GM21576 (cell line): ENCODE results near the gene FLYWCH1.

Experiments used
- ATAC-seq: cut with Tn5 transposase; IDR thresholded peaks from one replicate; pipeline ENCODE4 v1.9.1; 2021; ENCODE audit warnings: mild to moderate bottlenecking, moderate library complexity; ENCODE audit not compliant: unreplicated experiment

The FLYWCH1 gene

GRCh38 chr16:2980227-2981176 is 68.8 kb downstream of the FLYWCH1 start, which contains the start of gene PKMYT1:
Gene PKMYT1, minus strand, starts transcription at chr16:2980446. Its CDS starts 789 bp downstream, at chr16:2979657.
- peak; percentile 53 for ATAC-seq

- ATAC-seq: no peak
Measured at GRCh38 chr16:2981177-2981898, 69.6 kb downstream of the FLYWCH1 start.

GRCh38 chr16:2981899-2982250 is 70.1 kb downstream of the FLYWCH1 start:
- no peak for ATAC-seq

- ATAC-seq: no peak
Measured at GRCh38 chr16:2982402-2982801, 70.7 kb downstream of the FLYWCH1 start.

- no peak for ATAC-seq
Measured at GRCh38 chr16:2983706-2984136, 72.0 kb downstream of the FLYWCH1 start.

GRCh38 chr16:2985462-2985861 is 73.7 kb downstream of the FLYWCH1 start:
- ATAC-seq: no peak

GRCh38 chr16:2985893-2986355 is 74.2 kb downstream of the FLYWCH1 start:
- no peak for ATAC-seq

- ATAC-seq: no peak
Measured at GRCh38 chr16:2986623-2987188, 75.0 kb downstream of the FLYWCH1 start.

GRCh38 chr16:2987286-2987685 is 75.6 kb downstream of the FLYWCH1 start:
- ATAC-seq: no peak

- ATAC-seq: no peak
Measured at GRCh38 chr16:2987833-2988232, 76.1 kb downstream of the FLYWCH1 start.

- no peak for ATAC-seq
Measured at GRCh38 chr16:2988590-2989099, 76.9 kb downstream of the FLYWCH1 start.

- ATAC-seq: no peak
Measured at GRCh38 chr16:2990891-2991290, 79.2 kb downstream of the FLYWCH1 start.

GRCh38 chr16:2991566-2992261 is 80.0 kb downstream of the FLYWCH1 start:
- ATAC-seq: no peak

GRCh38 chr16:2992383-2993081 is 80.8 kb downstream of the FLYWCH1 start:
- ATAC-seq: no peak

- ATAC-seq: no peak
Measured at GRCh38 chr16:2996298-2996697, 84.6 kb downstream of the FLYWCH1 start.

GRCh38 chr16:2999929-3000328 is 88.2 kb downstream of the FLYWCH1 start:
- no peak for ATAC-seq

- no peak for ATAC-seq
Measured at GRCh38 chr16:3000540-3000939, 88.8 kb downstream of the FLYWCH1 start.
